WI38 (cell line): ENCODE data around the gene SEMA3D.

Experiments used
- H3K4me3 ChIP-seq: 2 replicates; pipeline ENCODE4 v1.5.1; 2011; ENCODE audit warnings: low read depth, mild to moderate bottlenecking, control low read depth, low read length
- CTCF ChIP-seq: IDR thresholded peaks from 2 replicates; pipeline ENCODE4 v1.5.1; 2012; ENCODE audit warnings: low read depth, mild to moderate bottlenecking, control low read depth, low read length

Gene SEMA3D

GRCh38 chr7:85133560-85133959 lies 53.3 kb downstream of the SEMA3D start:
- TF ChIP-seq CTCF, result no peak

GRCh38 chr7:85133006-85133405 lies 53.9 kb downstream of the SEMA3D start:
- H3K4me3 ChIP-seq, result no peak overlapping the region
- TF ChIP-seq CTCF, result no peak

More at GRCh38 chr7:85133560-85133959, 53.3 kb downstream of the SEMA3D start:
- H3K4me3 ChIP-seq, result no peak overlapping the region

- H3K4me3 ChIP-seq, result no peak overlapping the region
- no peak for TF ChIP-seq CTCF
Measured at GRCh38 chr7:85130702-85131101, 56.2 kb downstream of the SEMA3D start.

- TF ChIP-seq CTCF, result no peak
- H3K4me3 ChIP-seq, result no peak overlapping the region
Measured at GRCh38 chr7:85126383-85126782, 60.5 kb downstream of the SEMA3D start.

- no peak overlapping the region for H3K4me3 ChIP-seq
- no peak for TF ChIP-seq CTCF
Measured at GRCh38 chr7:85125651-85126131, 61.2 kb downstream of the SEMA3D start.

- no peak for TF ChIP-seq CTCF
Measured at GRCh38 chr7:85125176-85125575, 61.7 kb downstream of the SEMA3D start.

GRCh38 chr7:85119934-85120333 lies 66.9 kb downstream of the SEMA3D start:
- no peak overlapping the region for H3K4me3 ChIP-seq
- TF ChIP-seq CTCF, result no peak

More at GRCh38 chr7:85125176-85125575, 61.7 kb downstream of the SEMA3D start:
- no peak overlapping the region for H3K4me3 ChIP-seq
